PFSK-1 (cell line): ENCODE measurements around the gene ELANE.

Source experiments
- FOXP2 ChIP-seq: optimal IDR thresholded peaks from 2 replicates; pipeline ENCODE3; 2011; ENCODE audit warnings: borderline replicate concordance, control low read depth, inconsistent platforms; ENCODE audit not compliant: insufficient read depth; ENCODE audit errors: extremely low read length, extremely low read depth
- POLR2AphosphoS5 ChIP-seq: IDR thresholded peaks from 2 replicates; pipeline ENCODE4 v1.6.1; 2012; ENCODE audit warnings: low read depth, mild to moderate bottlenecking, control low read depth, low read length, moderate library complexity
- REST ChIP-seq, 2 experiments: IDR thresholded peaks; 2 replicates each; pipeline versions ENCODE4 v1.6.1 to v1.8.0; 2011 to 2012; ENCODE audit warnings: low read depth in 2 of 2, low read length in 2 of 2, control low read depth in 1 of 2, inconsistent platforms in 1 of 2, mild to moderate bottlenecking in 1 of 2, moderate library complexity in 1 of 2; ENCODE audit not compliant: insufficient read depth in 1 of 2
- SIN3A ChIP-seq: IDR thresholded peaks from 2 replicates; pipeline ENCODE4 v1.6.1; 2012; ENCODE audit warnings: mild to moderate bottlenecking, low read length, moderate library complexity, borderline replicate concordance; ENCODE audit not compliant: insufficient read depth
- TAF1 ChIP-seq: IDR thresholded peaks from 2 replicates; pipeline ENCODE4 v1.6.1; 2012; ENCODE audit warnings: low read length, control low read depth, borderline replicate concordance; ENCODE audit not compliant: insufficient read depth

The ELANE gene

GRCh38 chr19:902446-903226, 50.5 kb downstream of the ELANE start:
- TF ChIP-seq FOXP2 (no peak), SIN3A (no peak), REST (IDR thresholded peaks at IDR 0.05; ENCODE audit: insufficient read depth in 1 of 2, low read depth in 2 of 2, low read length in 2 of 2) (no peak)

GRCh38 chr19:903266-903797, 51.2 kb downstream of the ELANE start:
- TF ChIP-seq TAF1 (no peak), SIN3A (no peak), FOXP2 (no peak), REST (IDR thresholded peaks at IDR 0.05; ENCODE audit: insufficient read depth in 1 of 2, low read depth in 2 of 2, low read length in 2 of 2) (no peak), POLR2AphosphoS5 (no peak)

GRCh38 chr19:904545-904944, 52.4 kb downstream of the ELANE start:
- TF ChIP-seq TAF1 (no peak), FOXP2 (no peak), POLR2AphosphoS5 (no peak), REST (IDR thresholded peaks at IDR 0.05; ENCODE audit: insufficient read depth in 1 of 2, low read depth in 2 of 2, low read length in 2 of 2) (no peak), SIN3A (no peak)
